Activated CD4-positive, alpha-beta T cell treated with anti-CD3 and anti-CD28 coated beads for 24 hours (primary cell): Measurements from ENCODE around the gene MAGEA9.
"Not testable (repeated sequence)": the region's sequence is repeated elsewhere in the genome, so short reads cannot be mapped to it uniquely, and the experiment has no call there.

Source experiments
- DNase-seq, 2 donors: peaks; one replicate each; pipeline ENCODE4 v3.0.0-alpha.2; 2020; ENCODE audit warnings: low read depth in 2 of 2

The MAGEA9 gene, protein sequence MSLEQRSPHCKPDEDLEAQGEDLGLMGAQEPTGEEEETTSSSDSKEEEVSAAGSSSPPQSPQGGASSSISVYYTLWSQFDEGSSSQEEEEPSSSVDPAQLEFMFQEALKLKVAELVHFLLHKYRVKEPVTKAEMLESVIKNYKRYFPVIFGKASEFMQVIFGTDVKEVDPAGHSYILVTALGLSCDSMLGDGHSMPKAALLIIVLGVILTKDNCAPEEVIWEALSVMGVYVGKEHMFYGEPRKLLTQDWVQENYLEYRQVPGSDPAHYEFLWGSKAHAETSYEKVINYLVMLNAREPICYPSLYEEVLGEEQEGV

DNA sequence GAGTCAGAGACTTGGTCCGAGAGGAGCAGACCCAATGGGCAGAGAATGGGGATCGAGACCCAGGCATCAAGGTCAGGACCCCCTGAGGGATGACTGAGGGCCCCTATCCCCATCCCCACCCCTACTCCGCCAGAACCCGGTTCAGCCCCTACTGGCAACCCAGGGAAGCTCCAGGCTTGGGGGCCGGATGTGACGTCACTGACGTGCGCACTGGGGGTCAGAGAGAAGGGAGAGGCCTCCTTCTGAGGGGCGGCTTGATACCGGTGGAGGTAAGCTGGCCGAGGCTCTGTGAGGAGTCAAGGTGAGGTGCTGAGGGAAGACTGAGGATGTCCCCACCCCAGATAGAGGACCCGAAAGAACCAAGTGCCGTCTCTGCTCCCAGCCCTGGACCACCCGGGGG is at the start of gene MAGEA9:
Gene MAGEA9 (plus strand): TSS at position 204 of the 400 bp plus-strand sequence. CDS start 4,281 bp downstream, outside the sequence.
- not testable (repeated sequence) for DNase-seq

DNA sequence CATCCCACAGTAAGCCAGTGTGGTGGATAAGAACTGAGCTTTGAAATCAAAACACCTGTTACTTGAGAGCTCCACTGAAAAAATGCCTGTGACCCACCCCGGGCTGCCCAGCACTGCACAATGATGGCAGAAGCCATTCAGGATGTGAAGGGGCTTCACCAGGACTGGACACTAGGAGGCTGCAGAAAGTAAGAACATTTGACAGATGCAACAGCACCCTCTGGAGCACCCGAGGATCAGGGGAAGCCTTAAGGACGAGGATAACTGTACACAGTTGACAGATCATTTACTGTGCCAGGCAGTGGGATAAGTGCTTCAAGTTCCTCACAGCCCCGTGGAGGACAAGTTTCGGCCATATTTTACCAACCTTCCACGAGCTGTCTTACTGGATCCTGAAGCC is 39.5 kb upstream of the MAGEA9 start:
- not testable (repeated sequence) for DNase-seq

DNA sequence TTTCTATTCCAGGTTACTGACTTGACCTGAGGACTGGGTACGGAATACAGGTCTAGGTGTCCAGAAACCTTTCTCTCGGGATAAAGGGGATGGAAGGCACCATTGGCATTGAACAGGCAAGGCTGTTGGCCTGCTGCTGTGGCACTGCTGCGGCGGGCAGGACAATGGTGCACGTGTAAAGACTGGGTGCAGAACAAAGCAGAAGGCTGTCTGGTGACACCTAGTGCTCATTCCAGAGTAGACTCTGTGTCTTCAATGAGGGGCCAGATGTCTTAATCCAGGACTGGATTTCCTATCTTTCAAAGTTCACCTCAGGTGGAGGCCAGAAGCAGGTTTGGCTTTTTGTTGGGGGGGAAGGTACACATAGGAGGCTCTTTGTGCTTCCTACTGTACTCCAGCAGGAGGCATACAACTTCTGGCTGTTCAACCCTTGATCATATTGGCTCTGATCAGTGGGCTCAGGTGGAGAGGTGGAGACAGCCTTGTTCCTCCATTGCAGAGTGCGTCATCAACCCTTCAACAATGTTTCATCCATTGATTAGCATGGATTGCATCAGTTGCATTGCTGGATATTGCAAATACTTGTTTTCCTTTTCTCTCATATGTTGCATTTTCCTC is 35.2 kb upstream of the MAGEA9 start:
- DNase-seq, result not testable (repeated sequence)

DNA sequence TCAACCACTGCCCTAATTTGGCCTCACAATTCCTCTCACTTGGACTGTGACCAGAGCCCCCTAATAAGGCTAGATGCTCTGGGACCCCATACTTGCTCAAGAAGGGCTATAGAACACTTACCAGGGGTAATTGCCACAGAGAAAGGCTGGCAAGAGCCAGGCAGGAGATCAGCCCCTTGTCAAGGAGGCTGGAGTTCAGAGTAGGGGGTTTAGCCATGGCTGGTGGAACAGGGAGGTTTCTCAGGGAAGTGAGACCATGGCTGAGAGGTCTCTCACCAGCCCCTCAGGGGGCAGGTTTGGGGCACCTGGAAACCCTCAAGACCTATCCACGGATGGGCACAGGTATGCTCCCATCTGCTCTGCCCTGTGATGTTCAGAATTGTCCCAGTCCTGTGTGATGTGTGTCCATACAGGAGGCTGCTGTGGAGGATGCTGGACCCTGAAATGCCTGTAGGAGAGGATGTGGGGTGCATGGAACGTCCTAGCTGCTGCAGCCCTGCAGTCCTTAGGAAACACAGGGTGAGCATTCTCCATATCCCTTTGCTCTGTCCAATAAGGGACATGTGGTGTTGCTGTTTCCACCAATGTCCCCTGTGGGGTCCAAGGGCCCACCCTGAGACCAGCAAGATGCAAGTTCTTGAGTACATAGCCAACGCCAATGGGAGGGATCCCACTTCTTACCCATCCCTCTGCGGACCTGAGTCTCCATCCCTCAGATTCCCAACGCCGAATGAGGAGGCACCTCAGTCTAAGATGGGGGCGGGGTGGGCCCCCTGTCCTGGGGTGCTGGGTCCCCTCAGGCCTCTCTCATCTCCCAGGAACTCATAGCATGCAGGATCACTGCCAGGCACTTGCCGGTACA is 24.3 kb upstream of the MAGEA9 start:
- DNase-seq, result no peak

DNA sequence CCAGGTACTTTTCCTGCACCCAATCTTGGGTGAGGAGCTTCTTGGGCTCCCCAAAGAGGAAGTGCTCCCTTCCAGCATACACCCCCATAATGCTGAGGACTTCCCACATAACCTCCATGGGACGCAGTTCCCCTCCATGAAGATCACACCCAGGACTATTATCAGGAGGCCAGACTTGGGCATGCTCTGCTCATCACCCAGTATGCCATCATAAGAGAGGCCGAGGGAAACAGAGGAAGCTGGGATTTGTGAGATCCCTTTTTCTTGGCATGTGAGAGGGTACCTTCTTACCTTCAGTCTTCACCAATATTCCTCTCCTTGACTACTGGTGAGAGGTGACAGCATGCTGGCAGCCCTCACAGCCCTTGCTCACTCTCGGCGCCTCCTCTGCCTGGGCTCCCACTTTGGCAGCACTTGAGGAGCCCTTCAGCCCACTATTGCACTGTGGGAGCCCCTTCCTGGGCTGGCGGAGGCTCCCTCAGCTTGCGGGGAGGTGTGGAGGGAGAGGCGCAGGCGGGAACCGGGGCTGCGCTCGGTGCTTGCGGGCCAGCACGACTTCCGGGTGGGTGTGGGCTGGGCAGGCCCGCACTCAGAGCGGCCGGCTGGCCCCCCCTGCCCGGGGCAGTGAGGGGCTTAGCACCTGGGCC is 23.5 kb upstream of the MAGEA9 start:
- DNase-seq, result no peak

DNA sequence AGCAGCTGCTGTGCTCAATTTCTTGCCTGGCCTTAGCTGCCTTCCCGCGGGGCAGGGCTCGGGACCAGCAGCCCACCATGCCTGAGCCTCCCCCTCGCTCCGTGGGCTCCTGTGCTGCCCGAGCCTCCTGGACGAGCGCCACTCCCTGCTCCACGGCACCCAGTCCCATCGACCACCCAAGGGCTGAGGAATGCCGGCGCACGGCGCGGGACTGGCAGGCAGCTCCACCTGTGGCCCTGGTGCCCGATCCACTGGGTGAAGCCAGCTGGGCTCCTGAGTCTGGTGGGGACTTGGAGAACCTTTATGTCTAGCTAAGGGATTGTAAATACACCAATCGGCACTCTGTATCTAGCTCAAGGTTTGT is 23.0 kb upstream of the MAGEA9 start:
- DNase-seq, result not testable (repeated sequence)

DNA sequence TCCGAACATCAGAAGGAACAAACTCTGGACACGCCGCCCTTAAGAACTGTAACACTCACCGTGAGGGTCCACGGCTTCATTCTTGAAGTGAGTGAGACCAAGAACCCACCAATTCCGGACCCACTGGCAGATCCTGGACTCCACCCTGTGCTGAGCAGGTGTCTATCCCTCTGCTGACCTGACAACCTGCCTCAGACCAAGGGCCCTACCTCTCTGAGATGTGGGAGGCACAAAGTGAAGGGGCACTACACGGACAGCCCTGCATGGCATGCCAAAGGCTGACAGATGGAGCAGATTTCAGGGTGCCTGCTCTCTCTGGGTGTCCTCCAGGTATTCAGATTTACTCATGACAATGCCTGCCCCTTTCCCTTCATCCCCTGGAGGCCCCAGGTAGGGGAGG is 21.9 kb upstream of the MAGEA9 start:
- no peak for DNase-seq

DNA sequence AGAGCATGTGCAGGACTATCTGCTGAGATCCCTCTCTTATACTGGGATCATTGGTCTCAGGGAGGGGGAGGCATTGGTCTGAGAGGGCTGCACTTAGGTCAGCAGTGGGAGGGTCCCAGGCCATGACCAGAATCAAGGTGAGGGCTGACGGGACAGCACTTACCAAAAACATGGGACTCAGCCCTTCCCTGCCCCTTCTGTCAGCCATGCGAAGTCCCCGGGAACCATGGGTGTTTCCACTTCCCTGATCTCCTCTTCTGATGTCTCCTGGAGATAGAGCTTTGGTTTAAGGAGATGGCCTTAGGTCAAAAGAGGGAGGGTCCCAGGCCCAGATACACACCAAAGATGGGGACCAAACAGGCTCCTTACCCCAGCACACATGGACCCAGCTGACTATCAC is 20.8 kb upstream of the MAGEA9 start:
- DNase-seq, result no peak

DNA sequence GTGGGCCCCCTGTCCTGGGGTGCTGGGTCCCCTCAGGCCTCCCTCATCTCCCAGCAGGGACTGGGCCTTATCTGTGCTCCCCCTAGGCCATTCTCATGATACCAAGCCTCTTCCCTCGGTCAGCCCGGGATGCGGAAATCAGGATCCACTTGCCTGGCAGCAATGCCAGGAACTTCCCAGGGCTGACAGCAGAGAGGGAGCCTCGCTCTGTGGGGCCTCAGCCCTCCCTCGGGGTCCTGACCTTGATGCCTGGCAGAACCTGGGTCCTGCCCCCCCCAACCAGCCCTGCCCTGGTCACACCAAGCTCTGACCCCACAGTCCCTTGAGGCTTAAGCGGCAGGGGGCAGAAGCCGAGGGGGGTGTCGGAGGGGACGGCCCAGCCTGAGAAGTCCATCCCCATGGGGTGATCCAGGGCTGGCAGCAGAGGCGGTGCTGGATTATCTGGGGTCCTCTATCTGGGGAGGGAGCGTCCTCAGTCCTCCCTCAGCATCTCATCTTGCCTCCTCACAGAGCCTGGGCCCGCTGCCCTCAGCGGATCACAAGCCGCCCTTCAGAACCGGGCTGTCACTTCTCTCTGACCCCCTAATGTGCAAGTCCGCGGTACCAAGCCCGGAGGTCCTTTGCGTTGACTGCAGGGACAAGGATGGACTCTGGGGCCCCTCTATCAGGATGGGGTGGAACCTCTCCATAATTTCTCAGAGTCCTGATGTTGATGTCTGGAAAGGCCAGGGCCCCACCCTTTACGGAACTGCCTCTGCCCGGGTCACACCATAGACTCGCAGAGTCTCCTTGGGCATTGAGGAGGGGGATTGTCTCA is 19.7 kb upstream of the MAGEA9 start:
- DNase-seq, result not testable (repeated sequence)

DNA sequence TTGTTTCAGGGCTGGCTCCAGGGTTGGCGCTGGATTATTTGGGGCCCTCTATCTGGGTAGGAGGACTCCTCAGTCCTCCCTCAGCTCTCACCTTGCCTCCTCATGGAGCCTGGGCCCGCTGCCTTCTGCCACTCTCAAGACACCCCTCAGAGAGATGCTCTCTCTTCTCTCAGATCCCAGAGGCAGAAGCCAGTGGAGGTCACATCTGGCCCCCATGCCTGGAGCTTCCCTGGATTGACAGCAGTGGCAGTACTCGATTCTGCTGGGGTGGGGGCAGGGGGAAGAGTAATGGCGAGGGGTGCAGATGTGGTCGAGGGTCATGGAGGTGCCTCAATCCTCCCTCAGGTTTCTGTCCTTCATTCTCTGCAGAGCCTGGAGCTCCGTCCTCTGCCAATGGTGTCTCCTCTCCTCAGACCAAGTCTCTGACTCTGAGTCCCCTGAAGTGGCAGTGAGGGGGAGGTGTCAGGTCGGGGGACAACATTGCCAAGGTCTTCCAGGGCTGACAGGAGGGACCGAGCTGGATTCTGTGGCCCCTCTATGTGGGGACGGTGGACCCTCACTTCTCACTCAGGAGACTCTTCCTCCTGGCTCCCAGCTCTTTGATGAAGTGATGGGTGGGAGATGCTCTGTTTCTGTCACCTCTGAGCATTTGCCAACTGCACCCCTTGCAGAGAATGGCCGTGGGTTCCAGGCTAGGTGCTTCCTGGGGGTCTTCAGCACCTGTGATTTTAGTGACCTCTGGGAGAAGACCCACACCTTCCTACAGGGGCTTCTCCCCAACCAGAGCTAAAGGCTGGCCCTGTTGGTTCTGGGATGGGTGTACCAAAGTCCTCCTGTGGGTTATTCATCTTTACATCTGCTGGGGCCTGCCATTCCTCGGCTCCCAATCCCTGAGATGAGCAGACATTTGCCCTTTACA is 18.8 kb upstream of the MAGEA9 start:
- DNase-seq, result no peak

DNA sequence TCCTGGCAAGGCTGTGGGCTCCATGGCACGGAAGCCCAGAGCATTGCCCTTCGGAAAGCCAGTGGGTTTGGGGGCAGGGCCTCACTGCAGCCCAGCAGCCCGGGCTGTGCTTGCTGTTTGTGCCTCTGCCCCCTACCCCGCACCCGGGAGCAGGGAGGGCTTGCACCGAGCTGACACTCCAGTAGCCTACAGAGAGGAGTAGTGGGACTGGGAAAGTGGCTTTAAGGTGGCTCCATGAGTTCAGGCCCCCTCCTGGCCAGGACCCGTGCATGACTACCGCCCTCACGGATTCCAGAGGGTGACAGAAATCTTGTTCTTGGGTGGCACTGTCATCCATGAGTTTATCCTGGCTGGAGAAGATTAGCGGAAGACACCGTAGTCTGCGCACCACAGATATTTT is 11.4 kb upstream of the MAGEA9 start:
- not testable (repeated sequence) for DNase-seq

DNA sequence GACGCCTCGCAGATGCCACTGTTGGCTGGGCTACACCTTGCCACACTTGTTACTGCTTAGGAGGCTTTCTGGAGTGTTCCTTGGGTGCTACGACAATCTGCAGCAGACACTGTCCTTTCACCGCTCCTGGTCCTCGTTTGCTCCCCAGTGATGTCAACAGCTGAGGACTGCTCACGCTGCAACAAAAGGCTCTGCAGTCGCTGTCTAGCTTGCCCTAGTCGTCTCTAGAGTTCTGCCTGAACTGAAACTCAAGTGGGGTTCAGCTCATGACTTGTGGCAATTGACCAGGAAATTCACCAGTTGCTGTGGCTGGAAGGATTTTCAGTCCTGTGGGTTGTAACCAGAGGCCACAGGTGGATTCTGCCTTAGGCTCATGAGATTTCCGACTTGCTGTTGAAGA is 8.7 kb upstream of the MAGEA9 start:
- not testable (repeated sequence) for DNase-seq

DNA sequence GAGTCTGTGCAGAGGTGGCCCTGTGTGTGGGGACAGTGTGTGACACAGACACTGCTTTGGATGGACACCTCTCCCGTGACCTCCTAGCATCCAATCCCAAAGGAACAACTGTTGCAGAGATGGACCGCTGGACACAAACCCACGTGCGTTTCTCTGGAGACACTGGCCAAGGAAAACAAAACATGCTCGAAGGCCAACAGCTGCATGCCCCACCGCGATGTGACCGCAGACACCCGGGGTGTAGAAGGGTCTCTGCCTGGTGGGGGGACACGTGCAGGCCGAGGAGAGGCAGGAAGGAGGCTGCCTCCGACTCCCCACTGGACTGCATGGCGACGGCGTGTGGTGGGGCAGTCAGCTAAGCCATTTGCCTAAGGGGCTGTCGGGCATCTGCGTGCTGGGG is 8.0 kb upstream of the MAGEA9 start, which contains the start of gene HSFX1:
Gene HSFX1 (plus strand): TSS at position 301 of the 400 bp plus-strand sequence. CDS start 614 bp downstream, outside the sequence.
- DNase-seq, result not testable (repeated sequence)

DNA sequence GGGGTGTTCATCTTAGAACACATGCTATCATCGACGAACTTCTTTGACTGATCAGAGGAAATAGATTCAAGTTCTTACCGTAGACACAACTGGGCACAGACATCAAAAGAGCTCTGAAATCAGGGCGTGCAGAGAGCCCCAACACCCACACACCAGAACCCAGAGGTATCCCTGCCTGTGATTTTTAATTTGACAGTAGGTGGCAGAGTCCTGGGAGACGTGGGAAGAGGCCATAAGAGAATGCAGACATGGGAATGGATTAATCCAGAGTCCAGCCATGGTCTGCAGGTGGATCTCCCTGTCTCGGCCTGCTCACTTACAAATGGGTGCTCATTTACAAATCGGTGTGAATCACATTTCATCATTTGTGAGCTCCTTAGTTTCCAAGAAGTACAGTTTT is 3.7 kb upstream of the MAGEA9 start:
- not testable (repeated sequence) for DNase-seq

DNA sequence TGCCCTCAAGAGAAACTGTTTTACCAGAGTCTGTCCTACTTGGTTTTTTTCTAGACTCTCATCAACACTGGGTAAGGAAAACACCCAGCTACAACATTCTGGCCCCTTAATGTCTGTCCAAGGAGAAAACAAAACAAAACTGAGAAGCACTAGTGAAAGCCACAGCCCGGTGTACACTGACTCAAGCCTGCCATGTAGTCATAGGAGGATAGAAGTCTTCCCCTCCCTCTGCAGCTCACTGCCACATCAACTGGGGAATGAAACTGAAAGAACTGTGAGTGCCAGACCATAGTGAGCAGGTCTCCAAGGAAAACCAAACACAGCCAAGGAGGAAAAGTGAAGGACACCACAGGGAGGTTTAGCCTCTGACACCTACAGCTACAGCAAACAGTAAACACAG is 13.8 kb downstream of the MAGEA9 start:
- DNase-seq, result not testable (repeated sequence)

DNA sequence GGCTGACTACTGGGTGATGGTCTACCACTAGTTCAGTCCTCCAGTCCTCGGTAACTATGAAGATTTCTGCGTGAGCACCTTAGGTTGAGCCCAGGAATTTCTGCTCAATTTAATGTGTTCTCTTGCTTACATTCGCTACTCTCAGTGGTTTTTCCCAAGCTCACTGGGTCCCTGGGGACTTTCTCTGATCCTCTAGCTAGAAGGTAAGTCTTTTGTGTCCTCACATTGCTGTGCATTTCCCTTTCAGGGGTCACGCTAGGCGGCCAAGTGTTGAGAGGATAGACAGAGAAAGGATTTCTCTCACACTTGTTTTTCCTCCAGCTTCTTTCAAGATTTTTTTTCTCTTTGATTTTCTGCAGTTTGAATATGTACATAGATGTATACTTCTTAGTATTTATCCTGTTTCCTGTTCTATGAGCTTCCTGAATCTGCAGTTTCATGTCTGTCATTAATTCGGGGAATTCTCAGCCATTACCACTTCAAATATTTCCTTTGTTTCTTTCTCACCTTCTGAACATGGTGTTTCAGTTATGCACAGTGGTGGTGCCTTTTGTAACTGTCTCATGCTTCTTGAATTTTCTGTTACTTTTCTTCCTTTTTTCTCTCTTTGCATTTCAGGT is 17.5 kb downstream of the MAGEA9 start:
- DNase-seq, result no peak

DNA sequence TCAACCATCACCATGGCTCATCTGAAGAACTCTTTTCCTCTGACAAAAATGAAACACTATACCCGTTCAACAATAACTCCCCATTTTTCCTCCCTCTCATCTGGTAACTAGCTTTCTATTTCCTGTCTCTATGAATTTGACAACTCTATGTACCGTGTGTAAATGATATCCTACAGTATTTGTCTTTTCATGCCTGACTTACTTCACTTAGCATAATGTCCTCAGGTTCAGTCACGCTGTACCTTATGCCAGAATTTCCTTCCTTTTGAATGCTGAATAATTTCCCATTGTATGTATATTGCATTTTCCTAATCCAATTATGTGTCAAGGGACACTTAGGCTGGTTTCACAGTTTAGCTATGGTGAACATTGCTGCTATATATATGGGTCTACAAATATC is 18.2 kb downstream of the MAGEA9 start:
- no peak for DNase-seq

DNA sequence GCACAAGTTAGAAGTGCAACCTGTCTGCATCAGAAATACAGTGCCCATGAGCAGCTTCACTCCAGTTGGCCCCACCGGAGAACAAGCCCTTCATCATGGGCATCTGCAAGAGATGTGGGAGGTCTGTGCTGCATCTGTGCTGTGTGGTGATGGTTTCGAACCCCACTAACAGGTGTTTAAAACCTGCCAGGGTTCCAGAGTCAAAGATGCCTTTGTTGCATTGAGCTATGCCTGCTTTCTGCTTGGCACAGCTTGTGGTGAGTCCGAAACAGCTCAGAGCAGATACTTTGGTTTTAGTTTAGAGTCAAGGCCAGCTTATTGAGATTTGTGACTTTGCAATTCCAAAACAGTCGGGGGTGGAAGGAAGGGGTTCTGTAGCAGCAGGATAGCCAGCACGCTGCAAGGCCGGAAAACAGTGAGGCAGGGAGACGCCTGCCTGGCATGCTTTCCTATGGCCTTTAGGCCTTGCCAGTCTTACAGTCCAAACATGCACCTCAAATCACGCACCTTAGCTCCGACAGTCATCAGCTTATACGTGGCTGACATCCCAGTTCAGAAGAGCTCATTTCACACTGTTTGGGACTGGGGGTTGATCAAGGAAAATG is 21.8 kb downstream of the MAGEA9 start:
- no peak for DNase-seq

DNA sequence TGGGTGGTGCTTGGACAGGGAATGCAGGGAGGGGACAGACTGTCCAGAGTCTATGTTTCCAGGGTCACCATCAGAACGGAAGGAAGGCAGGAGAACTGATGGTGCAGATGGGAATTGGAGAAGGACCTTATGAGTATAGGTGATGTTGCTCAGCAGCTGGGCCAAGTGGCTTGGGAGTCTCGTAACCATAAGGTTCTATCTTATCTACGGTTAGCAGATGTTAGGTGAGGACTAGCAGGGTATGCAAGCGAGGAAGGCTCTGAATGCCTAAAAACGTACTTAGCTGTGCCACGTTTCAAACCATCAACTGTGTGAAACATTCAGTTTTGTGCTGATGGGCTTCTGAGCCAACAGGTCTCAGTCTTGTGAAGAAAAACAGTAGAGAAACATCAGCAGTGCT is 22.4 kb downstream of the MAGEA9 start:
- no peak for DNase-seq
